Astrocyte of the spinal cord (primary cell): ENCODE results near the gene ADNP.

Experiments used
- DNase-seq: peaks from one replicate; pipeline ENCODE4 v3.0.0; 2011; ENCODE audit warnings: low read depth, low spot score
- H3K4me3 ChIP-seq: 2 replicates; pipeline ENCODE4 v1.5.1; 2011; ENCODE audit warnings: low read depth, mild to moderate bottlenecking, low read length, moderate library complexity
- in situ Hi-C: cut with HindIII; loops from 2 replicates; pipeline ENCODE4 v1.10.0; 2017; ENCODE audit warnings: low sequenced_read_pairs
- TF ChIP-seq, protein P1 (sequence below): IDR thresholded peaks from 2 replicates; pipeline ENCODE4 v1.5.1; 2012; ENCODE audit warnings: low read depth, mild to moderate bottlenecking, low read length, inconsistent platforms

Gene ADNP

DNA sequence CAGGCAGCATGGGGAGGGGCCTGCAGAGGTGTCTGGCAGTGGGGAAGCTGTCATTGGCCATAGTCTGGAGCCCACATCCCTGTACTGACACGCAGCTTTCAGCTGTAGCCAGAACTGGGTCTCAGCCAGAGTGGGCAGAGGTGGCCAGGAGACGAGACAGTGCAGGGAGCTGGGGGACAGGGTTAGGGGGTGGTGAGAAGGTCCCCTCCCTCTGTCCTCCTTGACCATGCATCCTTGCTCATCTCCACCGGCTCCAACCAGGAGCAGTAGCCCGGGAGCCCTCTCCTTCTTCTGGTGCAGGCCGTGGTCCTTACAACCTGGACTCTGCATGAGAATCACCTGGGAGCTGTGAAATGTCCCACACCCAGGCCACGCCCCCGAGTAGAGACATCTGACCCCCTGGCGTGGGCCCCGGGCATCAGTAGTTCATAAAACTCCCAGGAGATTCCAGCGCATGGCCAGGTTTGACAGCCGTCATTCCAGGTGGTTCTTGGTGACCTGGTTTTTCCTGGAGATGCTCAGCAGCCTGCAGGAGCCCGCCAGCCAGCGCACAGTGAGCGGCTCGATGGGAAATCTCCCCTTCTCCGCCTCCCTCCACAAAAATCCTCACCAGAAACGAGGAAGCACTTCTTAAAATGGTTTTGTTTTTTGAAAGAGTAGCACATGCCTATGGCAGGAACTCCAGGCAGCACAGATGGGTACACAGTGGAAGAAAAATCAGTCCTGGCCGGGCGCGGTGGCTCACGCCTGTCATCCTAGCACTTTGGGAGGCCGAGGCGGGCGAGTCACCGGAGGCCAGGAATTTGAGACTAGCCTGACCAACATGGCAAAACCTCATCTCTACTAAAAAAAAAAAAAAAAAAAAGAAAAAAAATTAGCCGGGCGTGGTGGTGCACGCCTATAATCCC is 56.2 kb downstream of the ADNP start:
- TF ChIP-seq, protein P1, sequence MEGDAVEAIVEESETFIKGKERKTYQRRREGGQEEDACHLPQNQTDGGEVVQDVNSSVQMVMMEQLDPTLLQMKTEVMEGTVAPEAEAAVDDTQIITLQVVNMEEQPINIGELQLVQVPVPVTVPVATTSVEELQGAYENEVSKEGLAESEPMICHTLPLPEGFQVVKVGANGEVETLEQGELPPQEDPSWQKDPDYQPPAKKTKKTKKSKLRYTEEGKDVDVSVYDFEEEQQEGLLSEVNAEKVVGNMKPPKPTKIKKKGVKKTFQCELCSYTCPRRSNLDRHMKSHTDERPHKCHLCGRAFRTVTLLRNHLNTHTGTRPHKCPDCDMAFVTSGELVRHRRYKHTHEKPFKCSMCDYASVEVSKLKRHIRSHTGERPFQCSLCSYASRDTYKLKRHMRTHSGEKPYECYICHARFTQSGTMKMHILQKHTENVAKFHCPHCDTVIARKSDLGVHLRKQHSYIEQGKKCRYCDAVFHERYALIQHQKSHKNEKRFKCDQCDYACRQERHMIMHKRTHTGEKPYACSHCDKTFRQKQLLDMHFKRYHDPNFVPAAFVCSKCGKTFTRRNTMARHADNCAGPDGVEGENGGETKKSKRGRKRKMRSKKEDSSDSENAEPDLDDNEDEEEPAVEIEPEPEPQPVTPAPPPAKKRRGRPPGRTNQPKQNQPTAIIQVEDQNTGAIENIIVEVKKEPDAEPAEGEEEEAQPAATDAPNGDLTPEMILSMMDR, result no peak
- DNase-seq, result no peak
- in situ Hi-C loops, result no loop called here
- no peak overlapping the region for H3K4me3 ChIP-seq

DNA sequence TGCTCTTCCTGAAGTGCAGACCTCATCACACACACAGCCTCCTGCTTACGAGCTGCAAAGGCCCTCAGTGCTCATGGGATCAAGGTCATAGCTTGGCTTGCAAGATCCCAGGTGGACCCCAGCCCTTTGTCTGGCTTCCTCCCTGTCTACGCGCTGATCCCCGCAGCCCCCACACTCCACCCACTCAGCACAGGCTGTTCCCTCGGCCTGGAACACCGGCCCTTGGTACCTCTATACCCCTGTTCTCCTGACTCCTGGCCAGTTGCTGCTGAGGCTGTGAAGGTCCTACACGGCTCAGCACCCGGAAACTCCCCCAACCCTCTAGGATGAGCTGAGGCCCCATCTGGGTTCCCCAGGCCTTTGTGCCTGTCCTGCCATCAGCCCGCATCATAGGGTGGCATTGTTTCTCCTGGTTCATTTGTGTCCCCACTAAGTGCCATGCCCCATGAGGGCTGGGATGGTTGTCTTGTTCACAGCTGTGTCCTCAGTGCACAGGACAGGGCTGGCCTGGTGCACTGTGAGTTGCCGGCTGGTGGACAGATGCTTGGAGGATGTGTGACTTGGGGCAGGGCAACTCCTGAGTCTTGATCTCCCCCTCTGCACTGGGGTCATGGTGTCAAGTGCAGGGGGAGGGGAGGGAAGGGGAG is 57.0 kb downstream of the ADNP start:
- in situ Hi-C loops, result no loop called here

DNA sequence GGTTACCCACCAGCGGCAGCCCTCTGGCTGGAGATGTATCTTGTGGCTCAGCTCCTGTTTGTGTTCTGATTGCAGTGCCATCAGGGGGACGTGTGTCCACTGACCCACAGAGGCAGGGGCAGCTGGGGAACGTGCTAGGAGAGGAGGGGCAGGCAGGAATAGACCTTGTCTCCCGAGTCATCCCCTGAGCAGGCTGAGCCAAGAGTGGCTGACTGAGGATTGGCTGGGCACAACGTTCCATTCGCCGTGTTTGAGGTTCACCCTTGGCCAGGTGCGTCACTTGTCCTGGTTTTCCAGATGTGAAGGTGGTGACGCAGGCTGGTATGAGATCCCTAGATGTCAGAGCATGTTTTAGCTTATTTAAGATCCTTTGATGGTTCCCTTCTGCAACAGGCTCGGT is 57.7 kb downstream of the ADNP start:
- TF ChIP-seq, protein P1, result no peak
- DNase-seq, result no peak
- in situ Hi-C loops, result no loop called here
- H3K4me3 ChIP-seq, result no peak overlapping the region

More for the DNA sequence above, 57.0 kb downstream of the ADNP start:
- H3K4me3 ChIP-seq, result no peak overlapping the region
- TF ChIP-seq, protein P1, result no peak
- no peak for DNase-seq

DNA sequence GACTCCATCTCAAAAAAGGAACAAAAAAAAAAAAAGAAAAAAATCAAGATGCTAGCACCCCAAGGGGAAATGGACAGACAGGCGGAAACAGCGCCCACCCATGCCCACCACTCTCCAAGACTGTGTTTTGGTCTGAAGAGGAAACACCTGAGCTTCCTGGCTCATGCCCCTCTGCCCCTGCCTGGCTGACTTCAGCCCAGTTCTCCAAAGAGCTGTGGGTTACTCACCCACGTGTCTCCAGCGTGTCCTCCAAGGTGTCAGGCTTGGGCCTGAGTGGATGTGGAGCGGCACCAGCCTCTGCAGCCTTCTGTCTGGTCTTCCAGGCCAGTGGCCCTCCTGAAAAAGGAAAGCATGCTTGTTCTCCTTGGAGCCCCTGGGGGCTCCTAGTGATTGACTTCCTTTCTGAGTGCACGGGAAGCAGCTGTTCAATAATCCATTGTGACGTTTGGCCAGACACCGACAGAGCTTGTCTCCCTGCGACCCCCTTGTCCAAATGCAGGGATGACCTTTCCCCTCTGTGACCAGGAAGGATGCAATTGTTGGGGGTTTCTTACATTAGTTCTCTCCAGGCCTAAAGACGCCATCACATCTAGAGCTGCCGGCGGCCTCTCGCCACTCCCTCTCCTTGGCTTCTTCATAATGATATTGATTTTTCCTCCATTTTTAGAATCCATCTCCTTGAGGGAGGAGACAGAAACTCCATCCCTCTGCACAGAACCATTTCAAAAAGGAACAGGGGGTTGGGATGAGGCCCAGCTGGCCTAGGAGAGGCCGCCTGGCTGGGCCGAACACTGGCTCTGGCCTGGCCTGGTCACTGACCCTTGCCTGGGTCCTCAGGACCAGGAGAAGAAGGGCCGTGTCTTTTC is 58.4 kb downstream of the ADNP start:
- DNase-seq, result no peak
- no peak overlapping the region for H3K4me3 ChIP-seq
- in situ Hi-C loops, result no loop called here
- TF ChIP-seq, protein P1, result no peak

DNA sequence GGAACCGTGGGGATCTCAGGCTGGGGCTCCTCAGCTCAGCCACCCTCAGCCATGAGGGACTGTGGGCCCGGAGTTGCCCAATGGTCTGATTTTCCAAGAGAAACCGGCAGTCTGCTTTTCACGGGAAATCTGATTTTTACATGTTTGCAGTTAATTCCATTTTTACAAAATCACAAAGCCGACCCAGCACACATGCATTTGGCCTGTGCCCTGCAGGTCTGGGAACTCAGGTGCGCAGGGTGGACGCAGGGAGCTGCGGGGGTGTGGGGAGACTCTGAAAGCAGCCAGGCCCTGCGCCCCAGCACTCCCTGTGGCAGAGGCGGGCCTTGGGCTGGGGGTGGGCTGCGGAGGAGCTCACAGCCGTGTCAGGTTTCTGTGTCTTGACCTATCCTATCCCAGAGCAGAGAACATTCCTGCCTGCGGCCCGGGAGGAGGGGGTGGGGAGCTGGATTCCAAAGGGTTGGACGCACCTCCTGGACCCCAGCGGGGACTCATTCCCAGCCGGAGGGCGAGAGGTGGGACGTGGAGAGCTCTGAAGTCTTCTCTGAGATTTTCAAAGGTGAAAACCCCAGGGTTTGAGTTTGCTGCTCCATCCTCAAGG is 60.6 kb downstream of the ADNP start:
- H3K4me3 ChIP-seq, result no peak overlapping the region
- TF ChIP-seq, protein P1, result no peak
- DNase-seq, result peak; percentile 36
- in situ Hi-C loops, result no loop called here
